Measurements from ENCODE around the gene CLEC3B.
"Not testable (repeated sequence)": the region's sequence is repeated elsewhere in the genome, so short reads cannot be mapped to it uniquely, and the experiment has no call there.

The CLEC3B gene

GRCh38 chr3:45064512-45065372 is 38.6 kb downstream of the CLEC3B start:
- peak in 1 of 2 donors; percentile 19 for DNase-seq (ENCODE audit: low read depth in 1 of 2, low spot score in 1 of 2)

- no peak for DNase-seq (ENCODE audit: low read depth in 1 of 2, low spot score in 1 of 2)
Observed at GRCh38 chr3:45065373-45065720, 39.2 kb downstream of the CLEC3B start.

- DNase-seq (ENCODE audit: low read depth in 1 of 2, low spot score in 1 of 2), result no peak
Observed at GRCh38 chr3:45066109-45066801, 40.2 kb downstream of the CLEC3B start.

- no peak for DNase-seq (ENCODE audit: low read depth in 1 of 2, low spot score in 1 of 2)
Observed at GRCh38 chr3:45067486-45067885, 41.4 kb downstream of the CLEC3B start.

- no peak for DNase-seq (ENCODE audit: low read depth in 1 of 2, low spot score in 1 of 2)
Observed at GRCh38 chr3:45067941-45068340, 41.8 kb downstream of the CLEC3B start.

GRCh38 chr3:45071075-45071474 is 45.0 kb downstream of the CLEC3B start:
- DNase-seq (ENCODE audit: low read depth in 1 of 2, low spot score in 1 of 2), result no peak

- DNase-seq (ENCODE audit: low read depth in 1 of 2, low spot score in 1 of 2), result no peak
Observed at GRCh38 chr3:45075821-45076625, 49.9 kb downstream of the CLEC3B start.

GRCh38 chr3:45078256-45078655 is 52.2 kb downstream of the CLEC3B start:
- DNase-seq (ENCODE audit: low read depth in 1 of 2, low spot score in 1 of 2), result not testable (repeated sequence)

GRCh38 chr3:45078910-45079522 is 52.9 kb downstream of the CLEC3B start:
- no peak for DNase-seq (ENCODE audit: low read depth in 1 of 2, low spot score in 1 of 2)

- DNase-seq (ENCODE audit: low read depth in 1 of 2, low spot score in 1 of 2), result no peak
Observed at GRCh38 chr3:45079715-45080114, 53.6 kb downstream of the CLEC3B start.

GRCh38 chr3:45080824-45081223 is 54.7 kb downstream of the CLEC3B start:
- DNase-seq (ENCODE audit: low read depth in 1 of 2, low spot score in 1 of 2), result no peak

- no peak for DNase-seq (ENCODE audit: low read depth in 1 of 2, low spot score in 1 of 2)
Observed at GRCh38 chr3:45081506-45082141, 55.5 kb downstream of the CLEC3B start.

- no peak for DNase-seq (ENCODE audit: low read depth in 1 of 2, low spot score in 1 of 2)
Observed at GRCh38 chr3:45082142-45082538, 56.0 kb downstream of the CLEC3B start.

GRCh38 chr3:45083023-45083422 is 56.9 kb downstream of the CLEC3B start:
- no peak for DNase-seq (ENCODE audit: low read depth in 1 of 2, low spot score in 1 of 2)

GRCh38 chr3:45084361-45084760 is 58.3 kb downstream of the CLEC3B start:
- no peak for DNase-seq (ENCODE audit: low read depth in 1 of 2, low spot score in 1 of 2)

- DNase-seq (ENCODE audit: low read depth in 1 of 2, low spot score in 1 of 2), result no peak
Observed at GRCh38 chr3:45084820-45085816, 59.0 kb downstream of the CLEC3B start.
